Measurements from ENCODE around the gene TNRC6C. TPM values are rescaled to one million over a fixed set of nuclear protein-coding genes. Genes with fewer than 3 reads are reported as not detected.

Gene TNRC6C
- total and polyA plus RNA-seq, 2 of the 13 experiments (the other 11 are each of a cell fraction or from before 2014, with no cell fraction given) = 0.66 to 4.9 TPM

- TF ChIP-seq, protein P1, sequence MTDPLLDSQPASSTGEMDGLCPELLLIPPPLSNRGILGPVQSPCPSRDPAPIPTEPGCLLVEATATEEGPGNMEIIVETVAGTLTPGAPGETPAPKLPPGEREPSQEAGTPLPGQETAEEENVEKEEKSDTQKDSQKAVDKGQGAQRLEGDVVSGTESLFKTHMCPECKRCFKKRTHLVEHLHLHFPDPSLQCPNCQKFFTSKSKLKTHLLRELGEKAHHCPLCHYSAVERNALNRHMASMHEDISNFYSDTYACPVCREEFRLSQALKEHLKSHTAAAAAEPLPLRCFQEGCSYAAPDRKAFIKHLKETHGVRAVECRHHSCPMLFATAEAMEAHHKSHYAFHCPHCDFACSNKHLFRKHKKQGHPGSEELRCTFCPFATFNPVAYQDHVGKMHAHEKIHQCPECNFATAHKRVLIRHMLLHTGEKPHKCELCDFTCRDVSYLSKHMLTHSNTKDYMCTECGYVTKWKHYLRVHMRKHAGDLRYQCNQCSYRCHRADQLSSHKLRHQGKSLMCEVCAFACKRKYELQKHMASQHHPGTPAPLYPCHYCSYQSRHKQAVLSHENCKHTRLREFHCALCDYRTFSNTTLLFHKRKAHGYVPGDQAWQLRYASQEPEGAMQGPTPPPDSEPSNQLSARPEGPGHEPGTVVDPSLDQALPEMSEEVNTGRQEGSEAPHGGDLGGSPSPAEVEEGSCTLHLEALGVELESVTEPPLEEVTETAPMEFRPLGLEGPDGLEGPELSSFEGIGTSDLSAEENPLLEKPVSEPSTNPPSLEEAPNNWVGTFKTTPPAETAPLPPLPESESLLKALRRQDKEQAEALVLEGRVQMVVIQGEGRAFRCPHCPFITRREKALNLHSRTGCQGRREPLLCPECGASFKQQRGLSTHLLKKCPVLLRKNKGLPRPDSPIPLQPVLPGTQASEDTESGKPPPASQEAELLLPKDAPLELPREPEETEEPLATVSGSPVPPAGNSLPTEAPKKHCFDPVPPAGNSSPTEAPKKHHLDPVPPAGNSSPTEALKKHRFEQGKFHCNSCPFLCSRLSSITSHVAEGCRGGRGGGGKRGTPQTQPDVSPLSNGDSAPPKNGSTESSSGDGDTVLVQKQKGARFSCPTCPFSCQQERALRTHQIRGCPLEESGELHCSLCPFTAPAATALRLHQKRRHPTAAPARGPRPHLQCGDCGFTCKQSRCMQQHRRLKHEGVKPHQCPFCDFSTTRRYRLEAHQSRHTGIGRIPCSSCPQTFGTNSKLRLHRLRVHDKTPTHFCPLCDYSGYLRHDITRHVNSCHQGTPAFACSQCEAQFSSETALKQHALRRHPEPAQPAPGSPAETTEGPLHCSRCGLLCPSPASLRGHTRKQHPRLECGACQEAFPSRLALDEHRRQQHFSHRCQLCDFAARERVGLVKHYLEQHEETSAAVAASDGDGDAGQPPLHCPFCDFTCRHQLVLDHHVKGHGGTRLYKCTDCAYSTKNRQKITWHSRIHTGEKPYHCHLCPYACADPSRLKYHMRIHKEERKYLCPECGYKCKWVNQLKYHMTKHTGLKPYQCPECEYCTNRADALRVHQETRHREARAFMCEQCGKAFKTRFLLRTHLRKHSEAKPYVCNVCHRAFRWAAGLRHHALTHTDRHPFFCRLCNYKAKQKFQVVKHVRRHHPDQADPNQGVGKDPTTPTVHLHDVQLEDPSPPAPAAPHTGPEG (CRISPR knock-in tag; IDR thresholded peaks at IDR 0.05) = no peak
- TF ChIP-seq ZNF362 (CRISPR knock-in tag; IDR thresholded peaks at IDR 0.05; ENCODE audit: borderline replicate concordance) (no peak), JUND (CRISPR knock-in tag; IDR thresholded peaks at IDR 0.05) (no peak), ZNF10 (CRISPR knock-in tag; IDR thresholded peaks at IDR 0.05; ENCODE audit: borderline replicate concordance, low read depth) (no peak), HNRNPUL1 (IDR thresholded peaks at IDR 0.05; ENCODE audit: low read depth, low read length) (no peak), ZNF800 (CRISPR knock-in tag; IDR thresholded peaks at IDR 0.05) (no peak), ZNF143 (CRISPR knock-in tag; IDR thresholded peaks at IDR 0.05) (peak; percentile 90), ZBTB40 (IDR thresholded peaks at IDR 0.05) (no peak), ZBTB40 (CRISPR knock-in tag; IDR thresholded peaks at IDR 0.05) (no peak)
- TF ChIP-seq, protein P2, sequence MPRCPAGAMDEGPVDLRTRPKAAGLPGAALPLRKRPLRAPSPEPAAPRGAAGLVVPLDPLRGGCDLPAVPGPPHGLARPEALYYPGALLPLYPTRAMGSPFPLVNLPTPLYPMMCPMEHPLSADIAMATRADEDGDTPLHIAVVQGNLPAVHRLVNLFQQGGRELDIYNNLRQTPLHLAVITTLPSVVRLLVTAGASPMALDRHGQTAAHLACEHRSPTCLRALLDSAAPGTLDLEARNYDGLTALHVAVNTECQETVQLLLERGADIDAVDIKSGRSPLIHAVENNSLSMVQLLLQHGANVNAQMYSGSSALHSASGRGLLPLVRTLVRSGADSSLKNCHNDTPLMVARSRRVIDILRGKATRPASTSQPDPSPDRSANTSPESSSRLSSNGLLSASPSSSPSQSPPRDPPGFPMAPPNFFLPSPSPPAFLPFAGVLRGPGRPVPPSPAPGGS (CRISPR knock-in tag; IDR thresholded peaks at IDR 0.05) = no peak
Measured at GRCh38 chr17:77948690-77949114, 9.8 kb upstream of the TNRC6C start (continued).
